Measurements from ENCODE around the gene ATAD3A.

DNA sequence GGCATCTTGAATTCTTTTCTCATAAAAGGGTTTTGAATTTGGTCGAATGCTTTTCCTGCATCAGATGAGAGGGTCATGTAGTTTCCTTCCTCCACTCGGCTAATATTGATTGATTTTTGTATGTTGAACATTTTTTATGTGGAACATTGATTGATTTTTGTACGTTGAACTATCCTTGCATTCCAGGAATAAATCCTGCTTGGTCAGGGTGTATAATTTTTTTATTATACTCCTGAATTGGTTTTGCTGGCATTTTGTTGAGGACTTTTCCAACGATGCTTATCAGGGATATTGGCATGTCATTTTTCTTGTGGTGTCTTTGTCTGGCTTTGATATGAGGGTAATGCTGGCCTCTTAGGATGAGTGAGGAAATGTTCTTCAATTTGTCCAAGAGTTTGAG is 20.0 kb downstream of the ATAD3A start:
- TF ChIP-seq, protein P1, sequence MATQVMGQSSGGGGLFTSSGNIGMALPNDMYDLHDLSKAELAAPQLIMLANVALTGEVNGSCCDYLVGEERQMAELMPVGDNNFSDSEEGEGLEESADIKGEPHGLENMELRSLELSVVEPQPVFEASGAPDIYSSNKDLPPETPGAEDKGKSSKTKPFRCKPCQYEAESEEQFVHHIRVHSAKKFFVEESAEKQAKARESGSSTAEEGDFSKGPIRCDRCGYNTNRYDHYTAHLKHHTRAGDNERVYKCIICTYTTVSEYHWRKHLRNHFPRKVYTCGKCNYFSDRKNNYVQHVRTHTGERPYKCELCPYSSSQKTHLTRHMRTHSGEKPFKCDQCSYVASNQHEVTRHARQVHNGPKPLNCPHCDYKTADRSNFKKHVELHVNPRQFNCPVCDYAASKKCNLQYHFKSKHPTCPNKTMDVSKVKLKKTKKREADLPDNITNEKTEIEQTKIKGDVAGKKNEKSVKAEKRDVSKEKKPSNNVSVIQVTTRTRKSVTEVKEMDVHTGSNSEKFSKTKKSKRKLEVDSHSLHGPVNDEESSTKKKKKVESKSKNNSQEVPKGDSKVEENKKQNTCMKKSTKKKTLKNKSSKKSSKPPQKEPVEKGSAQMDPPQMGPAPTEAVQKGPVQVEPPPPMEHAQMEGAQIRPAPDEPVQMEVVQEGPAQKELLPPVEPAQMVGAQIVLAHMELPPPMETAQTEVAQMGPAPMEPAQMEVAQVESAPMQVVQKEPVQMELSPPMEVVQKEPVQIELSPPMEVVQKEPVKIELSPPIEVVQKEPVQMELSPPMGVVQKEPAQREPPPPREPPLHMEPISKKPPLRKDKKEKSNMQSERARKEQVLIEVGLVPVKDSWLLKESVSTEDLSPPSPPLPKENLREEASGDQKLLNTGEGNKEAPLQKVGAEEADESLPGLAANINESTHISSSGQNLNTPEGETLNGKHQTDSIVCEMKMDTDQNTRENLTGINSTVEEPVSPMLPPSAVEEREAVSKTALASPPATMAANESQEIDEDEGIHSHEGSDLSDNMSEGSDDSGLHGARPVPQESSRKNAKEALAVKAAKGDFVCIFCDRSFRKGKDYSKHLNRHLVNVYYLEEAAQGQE (IDR thresholded peaks at IDR 0.05; ENCODE audit: low read depth): no peak
- TF ChIP-seq RAD21 (IDR thresholded peaks at IDR 0.05; ENCODE audit: low read depth) (no peak), CEBPB (IDR thresholded peaks at IDR 0.05) (no peak), USF1 (IDR thresholded peaks at IDR 0.05) (no peak), EP300 (IDR thresholded peaks at IDR 0.05; ENCODE audit: borderline replicate concordance) (no peak)
